Frontal cortex (tissue), 4 donors: ENCODE measurements around the gene VSTM4. TPM values are rescaled to one million over a fixed set of nuclear protein-coding genes. Genes with fewer than 3 reads are reported as not detected.
A peak's percentile ranks its signal among the peaks of the same experiment; 100 is the strongest.

Experiments
- DNase-seq, 2 donors: peaks; one replicate each; pipeline ENCODE4 v3.0.0; 2012; ENCODE audit warnings: low spot score in 2 of 2
- FAIRE-seq: peaks from 2 replicates; lab custom pipeline; 2012; peaks lifted over from hg19 to GRCh38; lab: Jason Lieb, UNC
- small RNA-seq: library from RNA; depleted of rRNA; stranded (forward); fragments of <200 nt; gene quantifications from one replicate; pipeline ENCODE3, GENCODE V24; 2014
- total RNA-seq: library from RNA; depleted of rRNA; stranded (reverse); fragments of >200 nt; gene quantifications from one replicate; pipeline ENCODE4 v1.2.3, GENCODE V29; 2014
- donor health status: control.
- donor health status: control.
- donor health status: control.

The VSTM4 gene
- total RNA-seq, 1 donor from 2014 or later = 2.4 TPM

- FAIRE-seq = no peak
- no peak for DNase-seq
Observed at GRCh38 chr10:48993627-48994026, 121.7 kb downstream of the VSTM4 start.

GRCh38 chr10:48990226-48990625 is 125.1 kb downstream of the VSTM4 start:
- peak in 1 of 2 donors; percentile 24 for DNase-seq
- peak; percentile 44 for FAIRE-seq

DNA sequence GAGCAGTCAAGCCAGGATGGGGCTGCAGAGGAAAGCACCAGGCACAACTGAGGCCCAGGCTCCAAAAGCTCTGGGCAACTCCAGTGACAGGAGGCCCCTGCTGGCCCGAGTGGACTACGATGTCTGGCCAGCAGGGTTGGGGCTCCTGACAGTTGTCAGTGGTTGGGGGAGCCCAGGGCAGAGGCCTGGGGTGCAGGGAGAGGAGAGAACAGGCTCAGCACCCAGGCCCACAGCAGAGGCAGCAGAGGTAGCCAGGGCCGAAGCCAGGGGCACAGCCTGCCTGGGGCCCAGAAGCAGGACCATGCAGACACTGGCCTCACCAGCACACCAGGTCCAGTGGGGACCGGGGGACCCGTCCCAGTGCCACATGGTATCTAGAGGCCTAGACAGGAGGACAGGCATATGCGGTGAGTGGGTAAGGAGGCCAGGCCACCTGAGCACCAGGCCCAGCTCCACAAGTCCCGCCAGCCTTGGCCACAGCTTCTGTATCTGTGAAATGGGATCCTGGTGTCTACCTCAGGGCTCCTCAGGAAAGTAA is 129.6 kb downstream of the VSTM4 start:
- no peak for DNase-seq
- no peak for FAIRE-seq

GRCh38 chr10:48983648-48984351 is 131.5 kb downstream of the VSTM4 start:
- FAIRE-seq (no peak), DNase-seq (no peak)

DNA sequence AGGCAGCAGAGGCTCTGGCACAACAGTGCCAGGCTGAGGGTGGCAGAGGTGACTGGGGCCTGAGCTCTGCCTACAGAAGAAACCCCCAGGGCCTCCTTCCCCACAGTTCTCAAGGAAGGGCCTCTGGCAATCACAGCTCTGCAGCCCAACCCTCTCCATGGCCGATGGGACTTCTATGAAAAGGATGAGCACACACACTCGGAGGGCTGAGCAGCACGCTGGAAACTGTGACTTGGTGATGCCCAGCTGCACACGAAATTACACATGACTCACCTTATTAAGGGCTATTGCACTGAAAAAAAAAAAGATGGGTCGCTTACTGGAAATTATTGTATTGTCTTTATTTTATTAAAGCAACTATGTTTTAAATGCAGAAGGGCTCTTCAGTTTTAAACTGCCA is 132.7 kb downstream of the VSTM4 start:
- DNase-seq (no peak), FAIRE-seq (no peak)

GRCh38 chr10:48981310-48981907 is 133.9 kb downstream of the VSTM4 start:
- DNase-seq (peak; percentile 15 to 54), FAIRE-seq (no peak)

GRCh38 chr10:48978318-48978717 is 137.0 kb downstream of the VSTM4 start:
- DNase-seq (no peak), FAIRE-seq (no peak)

GRCh38 chr10:48976196-48976595 is 139.1 kb downstream of the VSTM4 start:
- DNase-seq = peak in 1 of 2 donors; percentile 19
- FAIRE-seq = no peak

- FAIRE-seq = no peak
- DNase-seq = no peak
Observed at GRCh38 chr10:48974510-48975156, 140.7 kb downstream of the VSTM4 start.

- DNase-seq (no peak), FAIRE-seq (no peak)
Observed at GRCh38 chr10:48973065-48973464, 142.3 kb downstream of the VSTM4 start.

DNA sequence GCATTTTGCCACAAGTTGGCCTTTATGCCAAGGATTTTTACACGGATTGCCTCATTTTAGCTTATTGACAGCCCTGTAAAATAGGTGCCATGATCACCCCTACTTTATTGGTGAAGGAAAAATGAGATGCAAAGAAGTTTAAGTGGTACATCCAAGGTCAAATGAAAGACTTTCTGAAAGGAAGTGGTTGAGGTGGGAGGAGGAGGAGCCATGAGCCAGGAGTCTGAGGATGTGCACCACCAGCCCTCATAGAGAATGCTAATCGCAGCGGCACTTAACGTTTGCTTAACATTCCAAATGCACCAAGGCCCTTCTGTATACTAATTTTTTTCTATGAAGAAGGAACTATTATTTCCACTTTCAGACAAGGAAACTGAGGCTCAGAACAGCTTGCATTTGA is 144.7 kb downstream of the VSTM4 start:
- DNase-seq (no peak), FAIRE-seq (no peak)

DNA sequence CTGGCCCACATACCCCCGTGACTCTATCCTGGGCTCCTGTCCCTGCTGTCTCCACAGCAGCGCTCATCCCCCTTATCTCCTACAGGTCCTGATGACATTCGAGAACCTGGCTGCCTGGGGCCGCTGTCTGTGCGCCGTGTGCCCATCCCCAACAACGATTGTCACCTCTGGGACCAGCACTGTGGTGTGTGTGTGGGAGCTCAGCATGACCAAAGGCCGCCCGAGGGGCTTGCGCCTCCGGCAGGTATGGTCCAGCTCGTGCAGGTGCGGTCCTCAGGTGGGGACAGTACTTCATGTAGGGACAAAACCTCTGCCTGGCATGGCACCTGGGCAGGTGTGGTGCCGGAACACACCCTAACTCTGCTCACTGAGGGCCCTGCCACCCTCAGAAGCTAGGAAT is 145.3 kb downstream of the VSTM4 start:
- DNase-seq (no peak), FAIRE-seq (no peak)

- FAIRE-seq = no peak
- no peak for DNase-seq
Observed at GRCh38 chr10:48968036-48968435, 147.3 kb downstream of the VSTM4 start.

DNA sequence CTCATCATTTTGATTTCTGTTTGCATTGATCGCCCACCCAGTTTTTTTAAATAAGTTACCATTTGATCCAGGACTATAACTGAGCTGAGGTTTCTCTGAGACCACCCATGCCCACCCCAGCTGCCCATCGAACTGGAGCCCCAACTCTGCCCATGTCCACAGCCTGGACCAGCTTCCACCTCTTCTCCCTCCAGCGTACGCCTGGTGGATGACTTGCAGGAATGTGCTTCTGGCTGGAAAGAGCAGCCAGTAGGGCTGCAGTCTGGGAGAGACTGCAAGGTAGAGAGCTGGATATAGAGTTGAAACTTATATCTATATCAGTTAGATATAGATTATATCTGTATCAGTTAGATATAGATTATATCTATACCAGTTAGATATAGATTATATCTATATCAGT is 149.9 kb downstream of the VSTM4 start:
- DNase-seq = no peak
- FAIRE-seq = no peak

Small RNA genes within 50 kb of the gene (small RNA-seq; reads per million reads assigned to genes)
- gene MIR4294 = not detected

Other genes starting within 250 kb of the VSTM4 start
- gene LRRC18, start 175.7 kb downstream of the VSTM4 start, total RNA-seq = not detected
- gene FAM170B, start 18.5 kb upstream of the VSTM4 start, total RNA-seq = not detected
- gene TMEM273, start 72.9 kb upstream of the VSTM4 start, total RNA-seq = 2.4 TPM
- gene C10orf71, start 183.6 kb upstream of the VSTM4 start, total RNA-seq = not detected